ENCODE results near the gene ATP5F1E. TPM values are rescaled to one million over a fixed set of nuclear protein-coding genes. Genes with fewer than 3 reads are reported as not detected.
A peak's percentile ranks its signal among the peaks of the same experiment; 100 is the strongest.

ATP5F1E gene
- total RNA-seq, 1 donor from 2014 or later, result 73.8 TPM

GRCh38 chr20:59031564-59032022, 542 bp downstream of the ATP5F1E start:
- no peaks in the 10 kb centered on the region for H3K27me3 ChIP-seq (ENCODE audit: low read depth)
- H3K9me3 ChIP-seq, result no peaks in the 10 kb centered on the region
- intact Hi-C loops (cut with DNase I), result no loop called here
- H3K27ac ChIP-seq, result peak overlapping the region; percentile 92
- H3K4me1 ChIP-seq, result peaks cover 52% of the 10 kb centered on the region
- ATAC-seq (peak in 1 of 2 donors; percentile 20), DNase-seq (no peak)
- peaks cover 63% of the 10 kb centered on the region for H3K36me3 ChIP-seq
- TF ChIP-seq CTCF (IDR thresholded peaks at IDR 0.05), result no peak
- H3K4me3 ChIP-seq, result peak overlapping the region; percentile 86

GRCh38 chr20:59030911-59031563, 1.1 kb downstream of the ATP5F1E start:
- Histone ChIP-seq H3K27ac (peak overlapping the region; percentile 92), H3K9me3 (no peaks in the 10 kb centered on the region)
- intact Hi-C loops (cut with DNase I), result no loop called here

GRCh38 chr20:59028812-59029211, 3.3 kb downstream of the ATP5F1E start:
- Histone ChIP-seq H3K4me3 (peak overlapping the region; percentile 7), H3K27me3 (ENCODE audit: low read depth) (no peaks in the 10 kb centered on the region), H3K9me3 (no peaks in the 10 kb centered on the region), H3K36me3 (peaks cover 67% of the 10 kb centered on the region), H3K27ac (no peak overlapping the region), H3K4me1 (peaks cover 52% of the 10 kb centered on the region)
- DNase-seq (no peak), ATAC-seq (no peak)
- intact Hi-C loops (cut with DNase I), result no loop called here
- TF ChIP-seq CTCF (IDR thresholded peaks at IDR 0.05), result no peak

More at GRCh38 chr20:59030911-59031563, 1.1 kb downstream of the ATP5F1E start:
- H3K27me3 ChIP-seq (ENCODE audit: low read depth), result no peaks in the 10 kb centered on the region
- peaks cover 52% of the 10 kb centered on the region for H3K4me1 ChIP-seq
- peak overlapping the region; percentile 86 for H3K4me3 ChIP-seq
- TF ChIP-seq CTCF (IDR thresholded peaks at IDR 0.05), result no peak
- DNase-seq (no peak), ATAC-seq (no peak)
- H3K36me3 ChIP-seq, result peaks cover 63% of the 10 kb centered on the region

GRCh38 chr20:59027741-59028320, 4.3 kb downstream of the ATP5F1E start:
- Histone ChIP-seq H3K36me3 (peaks cover 77% of the 10 kb centered on the region), H3K4me3 (no peak overlapping the region), H3K4me1 (peaks cover 48% of the 10 kb centered on the region), H3K27ac (no peak overlapping the region), H3K27me3 (ENCODE audit: low read depth) (no peaks in the 10 kb centered on the region), H3K9me3 (no peaks in the 10 kb centered on the region)
- no peak for ATAC-seq
- no peak for DNase-seq
- intact Hi-C loops (cut with DNase I), result no loop called here
- TF ChIP-seq CTCF (IDR thresholded peaks at IDR 0.05), result no peak

- Histone ChIP-seq H3K9me3 (no peaks in the 10 kb centered on the region), H3K4me3 (no peak overlapping the region), H3K27ac (no peak overlapping the region), H3K4me1 (peaks cover 47% of the 10 kb centered on the region), H3K36me3 (peaks cover 79% of the 10 kb centered on the region), H3K27me3 (ENCODE audit: low read depth) (no peaks in the 10 kb centered on the region)
- no peak for ATAC-seq
- intact Hi-C loops (cut with DNase I), result no loop called here
- DNase-seq, result no peak
- TF ChIP-seq CTCF (IDR thresholded peaks at IDR 0.05), result no peak
These were observed 5.0 kb downstream of the ATP5F1E start for GRCh38 chr20:59026904-59027740.

Measured in lower lobe of right lung (tissue), 2 donors.